Neural cell (in vitro differentiated cells): ENCODE results near the gene ITGA8. TPM values are rescaled to one million over a fixed set of nuclear protein-coding genes. Genes with fewer than 3 reads are reported as not detected.
"Not testable (repeated sequence)": the region's sequence is repeated elsewhere in the genome, so short reads cannot be mapped to it uniquely, and the experiment has no call there.

ENCODE experiments used
- H2AFZ ChIP-seq: fragments of 200-600, 300-800 bp; sonication (generic), shearing (Covaris generic); 2 replicates; pipeline ENCODE4 v1.6.0; 2014; ENCODE audit warnings: low read depth, mild to moderate bottlenecking, antibody characterized with exemption, low read length, moderate library complexity
- H3F3A ChIP-seq: fragments of 200-600 bp; shearing (Covaris generic); 2 replicates; pipeline ENCODE4 v1.6.1; 2016; ENCODE audit warnings: mild to moderate bottlenecking, moderate library complexity, mixed read lengths, antibody characterized with exemption, low read length; ENCODE audit not compliant: insufficient read depth, poor library complexity, severe bottlenecking
- H3K27ac ChIP-seq: fragments of 200-600, 300-800 bp; sonication (generic), shearing (Covaris generic); 2 replicates; pipeline ENCODE4 v1.5.1; 2014; ENCODE audit warnings: mild to moderate bottlenecking, low read length, moderate library complexity
- H3K27me3 ChIP-seq: fragments of 300-800, 200-600 bp; sonication (generic), shearing (Covaris generic); 2 replicates; pipeline ENCODE4 v1.6.0; 2014; ENCODE audit warnings: mild to moderate bottlenecking, low read depth, low read length, moderate library complexity; ENCODE audit not compliant: insufficient read depth
- H3K36me3 ChIP-seq: fragments of 300-800, 200-600 bp; sonication (generic), shearing (Covaris generic); 2 replicates; pipeline ENCODE4 v1.5.1; 2014; ENCODE audit warnings: mild to moderate bottlenecking, antibody characterized with exemption, low read length, moderate library complexity; ENCODE audit not compliant: insufficient read depth
- H3K4me2 ChIP-seq: fragments of 300-800, 200-600 bp; sonication (generic), shearing (Covaris generic); 2 replicates; pipeline ENCODE4 v1.6.0; 2014; ENCODE audit warnings: mild to moderate bottlenecking, low read length
- H3K4me3 ChIP-seq: fragments of 300-800, 200-600 bp; sonication (generic), shearing (Covaris generic); 2 replicates; pipeline ENCODE4 v1.5.1; 2014; ENCODE audit warnings: mild to moderate bottlenecking, low read length, moderate library complexity
- H3K79me2 ChIP-seq: fragments of 200-600 bp; shearing (Covaris generic); replicated peaks from 2 replicates; pipeline ENCODE4 v1.6.0; 2014; ENCODE audit warnings: mild to moderate bottlenecking, low read length, moderate library complexity; ENCODE audit not compliant: insufficient read depth
- H3K9ac ChIP-seq: fragments of 300-800, 200-600 bp; sonication (generic), shearing (Covaris generic); 2 replicates; pipeline ENCODE4 v1.6.1; 2016; ENCODE audit warnings: mild to moderate bottlenecking, low read length, mixed read lengths
- H3K9me2 ChIP-seq: fragments of 200-600 bp; shearing (Covaris generic); 2 replicates; pipeline ENCODE4 v1.6.1; 2016; ENCODE audit warnings: mild to moderate bottlenecking, low read length, mixed read lengths; ENCODE audit not compliant: insufficient read depth
- H3K9me3 ChIP-seq: fragments of 200-600, 300-800 bp; sonication (generic), shearing (Covaris generic); 2 replicates; pipeline ENCODE4 v1.6.1; 2016; ENCODE audit warnings: mild to moderate bottlenecking, mixed run types, low read length, moderate library complexity, mixed read lengths
- H4K20me1 ChIP-seq: fragments of 200-600 bp; shearing (Covaris generic); 2 replicates; pipeline ENCODE4 v1.6.1; 2016; ENCODE audit warnings: mild to moderate bottlenecking, mixed run types; ENCODE audit not compliant: insufficient read depth
- CTCF ChIP-seq: fragments of 450-650 bp; IDR thresholded peaks from 2 replicates; pipeline ENCODE4 v1.5.1; 2014; ENCODE audit warnings: antibody characterized with exemption, mild to moderate bottlenecking, moderate library complexity; ENCODE audit not compliant: poor library complexity, severe bottlenecking
- EP300 ChIP-seq: fragments of 450-650 bp; conservative IDR thresholded peaks from 2 replicates; pipeline ENCODE4 v1.6.1; 2014; ENCODE audit warnings: antibody characterized with exemption, mild to moderate bottlenecking, moderate library complexity; ENCODE audit not compliant: poor library complexity, severe bottlenecking
- EZH2 ChIP-seq: fragments of 200-600, 300-800 bp; shearing (Covaris generic), sonication (generic); IDR thresholded peaks from 2 replicates; pipeline ENCODE4 v1.6.1; 2014; ENCODE audit warnings: antibody characterized with exemption, low read length, borderline replicate concordance, mild to moderate bottlenecking; ENCODE audit not compliant: insufficient read depth, poor library complexity, severe bottlenecking
- MXI1 ChIP-seq: fragments of 450-650 bp; conservative IDR thresholded peaks from 2 replicates; pipeline ENCODE4 v1.6.1; 2014; ENCODE audit warnings: antibody characterized with exemption, mild to moderate bottlenecking; ENCODE audit not compliant: poor library complexity, severe bottlenecking
- POLR2AphosphoS5 ChIP-seq: IDR thresholded peaks from 2 replicates; pipeline ENCODE4 v1.6.1; 2012
- RAD21 ChIP-seq: fragments of 450-650 bp; conservative IDR thresholded peaks from 2 replicates; pipeline ENCODE4 v1.6.1; 2014; ENCODE audit warnings: antibody characterized with exemption, mild to moderate bottlenecking, moderate library complexity
- REST ChIP-seq: IDR thresholded peaks from 2 replicates; pipeline ENCODE4 v1.6.1; 2012; ENCODE audit warnings: borderline replicate concordance
- SMC3 ChIP-seq: fragments of 450-650 bp; conservative IDR thresholded peaks from 2 replicates; pipeline ENCODE4 v1.6.1; 2014; ENCODE audit warnings: antibody characterized with exemption, mild to moderate bottlenecking, moderate library complexity; ENCODE audit not compliant: poor library complexity
- TAF1 ChIP-seq: IDR thresholded peaks from 2 replicates; pipeline ENCODE4 v1.6.1; 2012; ENCODE audit warnings: low read depth
- polyA plus RNA-seq: library from polyadenylated mRNA; depleted of rRNA; stranded (reverse); fragments of >200 nt; gene quantifications from 2 replicates; pipeline ENCODE4 v1.2.3, GENCODE V29; 2014

The ITGA8 gene
- polyA plus RNA-seq, 1 donor from 2014 or later = 0.11 TPM

GRCh38 chr10:15540727-15541126 is 179.0 kb downstream of the ITGA8 start:
- Histone ChIP-seq H3K9me3 (no peaks in the 10 kb centered on the region), H4K20me1 (no peaks in the 10 kb centered on the region), H3F3A (no peaks in the 10 kb centered on the region), H3K36me3 (no peaks in the 10 kb centered on the region), H3K9ac (no peak overlapping the region), H2AFZ (no peak overlapping the region), H3K27ac (no peak overlapping the region), H3K27me3 (no peaks in the 10 kb centered on the region), H3K9me2 (no peaks in the 10 kb centered on the region), H3K4me3 (no peak overlapping the region), H3K4me2 (no peak overlapping the region), H3K79me2 (no peaks in the 10 kb centered on the region)
- no peak for TF ChIP-seq POLR2AphosphoS5

- H3K9me2 ChIP-seq = no peaks in the 10 kb centered on the region
- H4K20me1 ChIP-seq = no peaks in the 10 kb centered on the region
- no peaks in the 10 kb centered on the region for H3K79me2 ChIP-seq
- H3K27ac ChIP-seq = no peak overlapping the region
- H3K36me3 ChIP-seq = no peaks in the 10 kb centered on the region
- no peak overlapping the region for H3K9ac ChIP-seq
- no peak overlapping the region for H2AFZ ChIP-seq
- no peak overlapping the region for H3K4me3 ChIP-seq
- H3K4me2 ChIP-seq = no peak overlapping the region
- H3K27me3 ChIP-seq = no peaks in the 10 kb centered on the region
- H3F3A ChIP-seq = no peaks in the 10 kb centered on the region
- TF ChIP-seq TAF1 (no peak), RAD21 (no peak), MXI1 (no peak), EZH2 (no peak), SMC3 (no peak), REST (no peak), POLR2AphosphoS5 (no peak), CTCF (no peak), EP300 (no peak)
- H3K9me3 ChIP-seq = no peaks in the 10 kb centered on the region
These were observed 180.5 kb downstream of the ITGA8 start for GRCh38 chr10:15539262-15539661.

- not testable (repeated sequence) for H3K27me3 ChIP-seq, H3K9me3 ChIP-seq, H3K4me2 ChIP-seq, H3K79me2 ChIP-seq, H3K9me2 ChIP-seq, H3F3A ChIP-seq, H3K27ac ChIP-seq, H3K4me3 ChIP-seq, H3K36me3 ChIP-seq, H2AFZ ChIP-seq, H3K9ac ChIP-seq, H4K20me1 ChIP-seq
These were observed 184.7 kb downstream of the ITGA8 start for GRCh38 chr10:15534928-15535538.
